ENCODE results near the gene ADAMTS3. TPM values are rescaled to one million over a fixed set of nuclear protein-coding genes. Genes with fewer than 3 reads are reported as not detected.
"Not testable (repeated sequence)": the region's sequence is repeated elsewhere in the genome, so short reads cannot be mapped to it uniquely, and the experiment has no call there.

Gene ADAMTS3
- total RNA-seq, 1 donor from 2014 or later, result 2.7 TPM

DNA sequence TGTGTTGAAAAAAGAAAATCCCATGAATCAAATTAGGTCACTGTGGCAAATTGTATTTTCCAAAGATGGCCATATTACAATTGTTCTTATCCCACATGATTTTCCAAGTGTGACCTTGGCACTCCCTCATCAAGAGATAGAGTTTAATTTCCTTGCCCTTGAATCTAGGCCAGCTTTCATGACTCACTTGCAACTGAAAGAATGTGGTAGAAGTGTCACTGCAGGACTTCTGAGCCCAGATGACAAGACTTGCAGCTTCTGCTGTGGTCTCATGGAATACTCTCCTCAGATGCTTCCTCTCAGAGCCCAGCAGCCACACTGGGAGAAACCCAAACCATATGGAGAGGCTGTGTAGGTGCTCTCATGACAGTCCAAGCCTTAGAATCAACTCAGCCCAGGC, 139.0 kb downstream of the ADAMTS3 start:
- Histone ChIP-seq H3K36me3 (no peaks in the 10 kb centered on the region), H3K4me1 (no peaks in the 10 kb centered on the region), H3K27ac (no peak overlapping the region), H3K9me3 (no peaks in the 10 kb centered on the region), H3K4me3 (no peak overlapping the region), H3K27me3 (no peaks in the 10 kb centered on the region)
- TF ChIP-seq POLR2A (IDR thresholded peaks at IDR 0.05) (no peak), POLR2AphosphoS5 (IDR thresholded peaks at IDR 0.05; ENCODE audit: insufficient read depth in 1 of 2, low read depth in 1 of 2) (no peak), CTCF (IDR thresholded peaks at IDR 0.05) (no peak)
- no peak for DNase-seq (ENCODE audit: extremely low spot score in 2 of 2)
- intact Hi-C loops (cut with DNase I), result no loop called here

DNA sequence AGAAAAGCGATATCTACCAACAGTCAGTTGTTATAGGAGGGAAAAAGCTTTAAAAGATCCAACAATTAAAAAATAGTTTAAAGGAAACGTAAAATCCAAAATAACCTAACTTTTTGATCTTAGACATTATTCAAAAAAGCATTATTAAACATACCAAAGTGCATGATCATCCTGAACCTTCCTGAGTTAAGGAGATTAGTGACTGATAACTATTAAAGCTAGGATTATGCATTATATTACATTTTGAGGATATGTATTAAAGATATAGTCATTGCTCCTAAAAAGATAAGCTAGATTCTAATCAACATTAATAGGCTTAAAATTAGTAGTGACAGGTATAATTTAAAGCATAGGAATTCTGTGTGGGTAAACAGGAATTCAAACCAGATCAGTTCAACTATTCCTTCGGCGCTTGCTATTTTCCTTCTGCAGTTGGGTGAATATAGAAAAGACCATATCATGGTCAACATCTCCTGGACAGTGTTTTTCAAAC, 139.6 kb downstream of the ADAMTS3 start:
- intact Hi-C loops (cut with DNase I), result no loop called here

GRCh38 chr4:72427057-72427456, 142.0 kb downstream of the ADAMTS3 start:
- DNase-seq (ENCODE audit: extremely low spot score in 2 of 2), result no peak
- no peak overlapping the region for H3K4me3 ChIP-seq
- H3K27me3 ChIP-seq, result no peaks in the 10 kb centered on the region
- H3K36me3 ChIP-seq, result no peaks in the 10 kb centered on the region
- intact Hi-C loops (cut with DNase I), result no loop called here
- H3K27ac ChIP-seq, result no peak overlapping the region
- TF ChIP-seq CTCF (IDR thresholded peaks at IDR 0.05) (no peak), POLR2AphosphoS5 (IDR thresholded peaks at IDR 0.05; ENCODE audit: insufficient read depth in 1 of 2, low read depth in 1 of 2) (no peak), POLR2A (IDR thresholded peaks at IDR 0.05) (no peak)
- H3K4me1 ChIP-seq, result no peaks in the 10 kb centered on the region
- no peaks in the 10 kb centered on the region for H3K9me3 ChIP-seq

More for the DNA sequence above, 139.6 kb downstream of the ADAMTS3 start:
- Histone ChIP-seq H3K27ac (no peak overlapping the region), H3K27me3 (no peaks in the 10 kb centered on the region), H3K4me1 (no peaks in the 10 kb centered on the region), H3K36me3 (no peaks in the 10 kb centered on the region), H3K9me3 (no peaks in the 10 kb centered on the region), H3K4me3 (no peak overlapping the region)
- TF ChIP-seq POLR2AphosphoS5 (IDR thresholded peaks at IDR 0.05; ENCODE audit: insufficient read depth in 1 of 2, low read depth in 1 of 2) (no peak), POLR2A (IDR thresholded peaks at IDR 0.05) (no peak), CTCF (IDR thresholded peaks at IDR 0.05) (no peak)
- no peak for DNase-seq (ENCODE audit: extremely low spot score in 2 of 2)

GRCh38 chr4:72425908-72426307, 143.1 kb downstream of the ADAMTS3 start:
- H3K27me3 ChIP-seq; H3K9me3 ChIP-seq; DNase-seq (ENCODE audit: extremely low spot score in 2 of 2); intact Hi-C loops (cut with DNase I); H3K4me3 ChIP-seq; H3K27ac ChIP-seq; H3K4me1 ChIP-seq; H3K36me3 ChIP-seq: not testable (repeated sequence)

GRCh38 chr4:72424006-72424405, 145.0 kb downstream of the ADAMTS3 start:
- no peaks in the 10 kb centered on the region for H3K9me3 ChIP-seq
- no peaks in the 10 kb centered on the region for H3K36me3 ChIP-seq
- no peaks in the 10 kb centered on the region for H3K27me3 ChIP-seq
- H3K4me3 ChIP-seq, result no peak overlapping the region
- no peak for TF ChIP-seq POLR2A (IDR thresholded peaks at IDR 0.05)
- TF ChIP-seq CTCF (IDR thresholded peaks at IDR 0.05), result no peak
- TF ChIP-seq POLR2AphosphoS5 (IDR thresholded peaks at IDR 0.05; ENCODE audit: insufficient read depth in 1 of 2, low read depth in 1 of 2), result no peak
- no peak for DNase-seq (ENCODE audit: extremely low spot score in 2 of 2)
- intact Hi-C loops (cut with DNase I), result no loop called here
- H3K4me1 ChIP-seq, result no peaks in the 10 kb centered on the region
- no peak overlapping the region for H3K27ac ChIP-seq
